ENCODE measurements around the gene POLR2J.
"Not testable (repeated sequence)": the region's sequence is repeated elsewhere in the genome, so short reads cannot be mapped to it uniquely, and the experiment has no call there.

Gene POLR2J

DNA sequence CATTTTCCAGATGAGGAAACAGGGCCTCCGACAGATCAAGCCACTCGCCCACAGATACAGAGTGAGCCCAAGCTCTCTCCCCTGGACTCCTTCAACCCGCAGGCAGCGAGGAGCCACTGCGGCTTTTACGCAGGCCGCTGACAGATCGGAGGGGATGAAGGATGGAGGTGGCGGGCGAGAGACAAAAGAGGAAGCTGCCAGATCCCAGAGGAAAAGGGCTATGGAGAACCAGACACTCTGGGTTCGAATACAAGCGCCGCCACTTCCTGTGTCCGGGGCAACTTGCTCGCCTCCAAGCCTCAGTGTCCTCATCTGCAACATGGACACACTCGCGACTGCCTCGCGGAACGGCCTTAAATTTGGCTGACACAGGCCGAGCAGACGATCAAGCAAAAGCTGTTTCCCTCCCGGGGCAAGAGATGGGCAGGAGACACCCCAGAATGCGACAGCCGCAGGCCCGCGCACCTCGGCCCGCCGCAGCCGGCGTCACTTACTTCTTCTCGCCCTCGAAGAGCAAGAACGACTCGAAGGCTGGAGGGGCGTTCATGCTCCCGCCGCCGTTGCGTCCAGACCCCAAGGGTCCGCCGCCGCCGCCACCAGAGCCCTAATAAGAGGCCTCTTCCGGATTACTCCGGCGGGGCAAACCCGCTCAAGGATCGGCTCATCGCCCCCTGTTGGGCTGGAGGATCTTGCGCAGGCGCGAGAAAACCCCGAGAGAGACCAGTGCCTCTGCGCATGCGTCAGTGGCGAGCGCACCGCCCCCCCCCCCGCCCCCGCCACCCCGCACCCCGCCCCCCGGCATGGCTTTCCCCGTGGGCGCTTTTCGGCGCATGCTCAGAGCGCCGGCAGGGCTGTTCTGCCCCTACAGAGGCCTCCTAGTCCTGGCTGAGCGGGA is at the start of gene POLR2J:
POLR2J (minus strand) TSS at position 609 of the 895 bp plus-strand sequence; CDS start at position 547, 62 bp downstream.
- DNase-seq (ENCODE audit: low read depth), result not testable (repeated sequence)
- H3K4me3 ChIP-seq (ENCODE audit: low read depth, low read length), result peak within 1 kb of the TSS; percentile 45
- TF ChIP-seq, protein P1, sequence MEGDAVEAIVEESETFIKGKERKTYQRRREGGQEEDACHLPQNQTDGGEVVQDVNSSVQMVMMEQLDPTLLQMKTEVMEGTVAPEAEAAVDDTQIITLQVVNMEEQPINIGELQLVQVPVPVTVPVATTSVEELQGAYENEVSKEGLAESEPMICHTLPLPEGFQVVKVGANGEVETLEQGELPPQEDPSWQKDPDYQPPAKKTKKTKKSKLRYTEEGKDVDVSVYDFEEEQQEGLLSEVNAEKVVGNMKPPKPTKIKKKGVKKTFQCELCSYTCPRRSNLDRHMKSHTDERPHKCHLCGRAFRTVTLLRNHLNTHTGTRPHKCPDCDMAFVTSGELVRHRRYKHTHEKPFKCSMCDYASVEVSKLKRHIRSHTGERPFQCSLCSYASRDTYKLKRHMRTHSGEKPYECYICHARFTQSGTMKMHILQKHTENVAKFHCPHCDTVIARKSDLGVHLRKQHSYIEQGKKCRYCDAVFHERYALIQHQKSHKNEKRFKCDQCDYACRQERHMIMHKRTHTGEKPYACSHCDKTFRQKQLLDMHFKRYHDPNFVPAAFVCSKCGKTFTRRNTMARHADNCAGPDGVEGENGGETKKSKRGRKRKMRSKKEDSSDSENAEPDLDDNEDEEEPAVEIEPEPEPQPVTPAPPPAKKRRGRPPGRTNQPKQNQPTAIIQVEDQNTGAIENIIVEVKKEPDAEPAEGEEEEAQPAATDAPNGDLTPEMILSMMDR (IDR thresholded peaks at IDR 0.05; ENCODE audit: control insufficient read depth, extremely low read depth, insufficient read depth), result peak; percentile 40

DNA sequence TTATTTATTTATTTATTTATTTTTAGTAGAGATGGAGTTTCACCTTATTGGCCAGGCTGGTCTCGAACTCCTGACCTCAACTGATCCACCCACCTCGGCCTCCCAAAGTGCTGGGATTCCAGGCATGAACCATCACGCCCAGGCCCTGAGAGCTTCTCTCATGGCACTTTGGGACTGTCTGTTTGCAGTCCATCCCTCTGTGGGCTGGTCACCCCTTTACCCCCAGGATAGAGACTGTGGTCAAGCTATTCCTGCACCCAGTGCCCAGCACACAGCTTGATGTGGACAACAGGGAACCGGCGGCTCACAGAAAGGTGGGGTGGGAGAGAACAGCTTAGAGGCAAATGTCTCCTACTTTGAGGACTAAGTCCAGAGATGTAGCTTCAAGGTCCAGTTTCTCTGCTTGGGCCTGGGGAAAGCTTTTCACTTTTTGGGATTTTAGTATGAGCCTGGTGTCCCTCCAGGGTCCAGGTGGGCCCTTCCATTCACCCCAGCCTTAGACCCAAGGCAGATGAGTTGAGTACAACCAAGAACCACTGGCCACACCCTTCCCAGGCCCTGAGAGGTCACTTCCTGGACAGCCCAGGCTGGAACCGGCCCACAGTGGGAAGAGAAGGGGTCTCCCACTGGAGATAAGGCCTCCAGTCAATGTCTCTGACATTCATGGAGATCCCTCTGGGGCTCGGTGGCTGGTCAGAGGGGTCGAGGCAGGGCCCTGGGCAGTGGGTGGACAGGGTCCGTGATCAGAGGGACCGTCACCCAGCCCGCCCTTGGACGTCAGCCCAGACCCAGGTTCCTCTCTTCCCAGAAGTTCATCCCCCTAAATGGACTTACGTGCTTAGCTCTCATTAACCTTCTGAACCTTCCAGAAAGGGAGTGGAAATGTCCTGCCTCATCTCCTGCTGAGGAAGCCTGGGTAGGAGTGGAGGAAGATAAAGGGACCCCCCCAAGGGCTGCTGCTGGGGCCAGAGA is 49.4 kb upstream of the POLR2J start:
- H3K4me3 ChIP-seq (ENCODE audit: low read depth, low read length); DNase-seq (ENCODE audit: low read depth): not testable (repeated sequence)

DNA sequence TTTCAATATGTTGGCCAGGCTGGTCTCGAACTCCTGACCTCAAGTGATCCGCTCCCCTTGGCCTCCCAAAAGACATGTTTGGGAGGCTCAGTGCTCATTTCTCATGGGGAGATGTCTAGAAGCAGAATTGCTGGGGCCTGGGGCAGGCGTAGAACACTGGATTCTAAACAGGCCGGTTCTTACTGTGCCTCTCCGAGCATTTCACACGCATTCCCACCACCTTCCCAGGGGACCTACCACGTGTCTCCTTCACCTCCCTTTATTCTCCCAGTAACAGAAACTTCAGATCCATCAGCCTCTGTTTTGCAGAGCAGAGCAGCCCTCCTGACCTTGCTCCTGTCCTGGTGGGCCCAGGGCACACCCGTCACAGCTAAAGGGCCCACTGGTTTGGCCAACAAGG is 48.5 kb upstream of the POLR2J start:
- H3K4me3 ChIP-seq (ENCODE audit: low read depth, low read length); DNase-seq (ENCODE audit: low read depth): not testable (repeated sequence)

DNA sequence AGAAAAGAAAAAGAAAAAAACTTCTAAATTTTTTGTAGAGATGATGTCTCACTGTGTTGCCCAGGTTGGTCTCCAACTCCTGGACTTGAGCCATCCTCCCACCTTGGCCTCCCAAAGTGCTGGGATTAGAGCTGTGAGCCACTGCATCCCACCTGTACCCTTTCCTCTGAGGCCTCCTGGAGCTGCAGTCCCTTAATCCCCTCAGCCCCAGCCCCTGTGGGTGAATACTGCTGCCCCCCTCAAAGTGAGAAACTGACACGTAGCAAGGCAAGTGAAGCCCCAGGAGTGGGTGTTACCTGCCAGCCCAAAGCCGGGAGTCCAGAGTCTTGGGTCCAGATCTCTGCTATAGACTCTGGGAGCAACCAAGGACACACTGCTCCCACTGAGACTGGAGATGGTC is 46.1 kb upstream of the POLR2J start:
- DNase-seq (ENCODE audit: low read depth); H3K4me3 ChIP-seq (ENCODE audit: low read depth, low read length): not testable (repeated sequence)

DNA sequence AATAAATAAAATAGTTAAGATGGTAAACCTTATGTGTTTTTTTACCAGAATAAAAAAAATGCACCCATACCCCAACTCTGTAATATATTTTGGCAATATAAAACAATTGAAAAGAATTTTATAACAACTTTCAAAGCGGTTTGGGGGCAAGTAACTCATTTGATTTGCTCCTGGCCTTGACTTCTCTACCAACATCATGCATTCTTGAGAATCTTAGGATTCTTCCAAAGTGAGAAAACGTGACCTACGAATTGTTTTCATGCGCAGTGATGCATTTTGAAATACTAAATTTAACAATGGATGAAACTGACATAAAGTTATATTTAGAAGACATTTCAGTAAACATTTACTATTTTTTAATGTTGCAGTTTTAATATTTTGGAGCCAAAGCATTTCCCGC is 42.1 kb upstream of the POLR2J start:
- not testable (repeated sequence) for DNase-seq (ENCODE audit: low read depth); H3K4me3 ChIP-seq (ENCODE audit: low read depth, low read length)

DNA sequence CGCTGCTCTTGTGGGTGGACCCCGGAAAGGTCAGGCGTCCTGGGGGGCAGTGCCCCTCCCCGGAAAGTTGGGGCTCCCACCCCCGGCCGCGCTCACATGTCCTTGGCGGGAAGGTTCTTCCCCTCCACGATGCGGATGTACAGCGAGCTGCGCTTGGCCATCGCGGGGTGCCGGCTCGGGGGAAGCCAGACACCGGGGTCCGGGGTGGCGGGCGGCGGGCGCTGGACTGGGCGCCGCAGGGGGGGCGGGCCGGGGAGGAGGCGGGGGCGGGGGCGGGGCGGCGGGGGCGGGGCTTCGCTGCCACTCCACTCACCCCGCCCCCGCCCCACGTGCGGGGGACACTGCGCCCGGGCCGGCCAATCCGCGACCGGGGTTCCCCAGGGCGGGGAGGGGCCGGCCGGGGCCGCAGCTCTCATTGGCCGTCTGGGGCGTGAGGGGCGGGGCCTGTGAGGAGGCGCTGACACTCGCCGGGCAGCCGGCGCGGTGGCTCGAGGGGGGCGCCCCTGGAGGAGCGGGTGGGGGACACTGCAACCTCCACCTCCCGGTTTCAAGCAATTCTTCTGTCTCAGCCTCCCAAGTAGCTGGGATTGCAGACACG is 38.9 kb upstream of the POLR2J start, which contains the start of gene RASA4B:
RASA4B (minus strand) TSS at position 228 of the 598 bp plus-strand sequence; CDS start at position 161, 67 bp downstream.
- not testable (repeated sequence) for DNase-seq (ENCODE audit: low read depth); H3K4me3 ChIP-seq (ENCODE audit: low read depth, low read length)

DNA sequence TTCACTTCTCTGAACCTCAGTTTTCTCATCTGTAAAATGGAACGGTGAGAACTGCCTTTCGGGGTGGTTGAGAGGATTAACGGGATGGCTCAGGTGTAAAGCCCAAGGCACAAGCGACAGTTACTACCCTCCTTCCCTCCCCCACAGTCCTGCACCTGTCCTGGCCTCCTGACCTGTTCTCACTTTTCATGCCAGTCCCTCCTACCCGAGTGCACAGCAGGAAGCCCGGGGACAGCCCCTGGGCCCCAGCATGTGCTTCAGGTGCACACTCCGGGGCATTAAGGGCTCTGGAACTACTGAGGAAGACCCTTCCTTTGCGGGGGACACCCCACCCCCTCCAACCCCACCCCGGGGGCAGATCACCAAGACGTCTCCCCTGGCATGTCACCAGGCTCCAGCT is 38.2 kb upstream of the POLR2J start:
- not testable (repeated sequence) for H3K4me3 ChIP-seq (ENCODE audit: low read depth, low read length)

DNA sequence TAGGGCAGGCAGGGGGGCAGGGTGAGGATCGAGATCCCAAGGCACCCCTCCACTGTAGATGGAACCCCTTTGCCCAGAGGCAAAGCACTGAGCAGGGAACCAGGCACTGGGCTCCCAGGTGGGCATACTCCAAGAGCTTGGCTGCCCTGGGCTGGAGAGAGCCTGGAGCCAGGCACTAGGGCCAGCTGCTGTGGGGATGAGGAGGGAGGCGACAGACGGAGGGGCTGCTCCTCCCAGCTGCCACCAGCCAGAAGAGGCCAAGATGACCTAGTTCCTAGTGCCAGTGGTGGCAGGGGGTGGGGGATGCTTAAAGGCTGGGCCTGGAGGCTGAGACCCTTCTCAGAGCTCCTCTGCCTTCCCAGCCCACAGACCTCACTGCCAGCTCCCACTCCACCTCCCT is 37.2 kb upstream of the POLR2J start:
- DNase-seq (ENCODE audit: low read depth); H3K4me3 ChIP-seq (ENCODE audit: low read depth, low read length): not testable (repeated sequence)

More for the DNA sequence above, 38.2 kb upstream of the POLR2J start:
- DNase-seq (ENCODE audit: low read depth), result not testable (repeated sequence)

DNA sequence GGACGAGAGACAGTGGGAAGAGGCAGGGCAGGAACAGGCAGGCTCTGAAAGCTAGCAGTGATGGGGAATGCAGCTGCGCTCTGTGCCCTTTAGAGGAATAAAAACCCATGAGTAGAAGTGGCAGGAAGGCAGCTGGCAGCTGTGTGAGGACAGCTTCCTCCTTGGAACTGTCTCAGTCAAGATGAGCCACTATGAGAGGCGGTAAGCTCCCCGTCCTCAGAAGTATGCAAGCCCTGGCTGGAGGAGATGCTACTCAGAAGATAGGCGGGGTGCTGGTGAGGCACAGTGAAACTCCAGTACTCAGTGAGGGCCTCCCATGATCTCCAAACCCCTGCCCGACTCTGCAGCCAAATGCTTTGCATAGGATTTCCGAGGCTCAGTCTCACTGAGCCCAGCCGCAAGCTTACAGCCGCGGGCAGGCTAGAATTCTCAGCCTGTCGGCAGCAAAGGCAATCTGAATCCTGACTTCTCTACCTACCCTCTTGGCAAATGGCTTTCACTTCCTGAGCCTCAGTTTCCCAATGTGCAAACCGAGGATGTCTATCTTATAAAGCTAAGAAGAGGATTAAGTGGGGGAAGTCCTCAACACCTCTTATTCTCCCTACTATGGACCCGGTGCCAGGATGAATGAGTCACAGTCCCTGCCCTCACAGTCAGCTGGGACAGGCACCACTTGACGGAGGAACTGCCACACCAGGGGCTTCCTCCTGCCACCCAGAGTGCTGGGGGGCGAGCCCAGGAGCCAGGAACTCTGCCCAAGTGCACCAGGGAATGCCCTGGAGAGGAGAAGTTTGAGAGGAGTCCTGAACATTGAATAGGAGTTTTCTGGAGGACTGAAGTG is 36.4 kb upstream of the POLR2J start:
- DNase-seq (ENCODE audit: low read depth); H3K4me3 ChIP-seq (ENCODE audit: low read depth, low read length): not testable (repeated sequence)

DNA sequence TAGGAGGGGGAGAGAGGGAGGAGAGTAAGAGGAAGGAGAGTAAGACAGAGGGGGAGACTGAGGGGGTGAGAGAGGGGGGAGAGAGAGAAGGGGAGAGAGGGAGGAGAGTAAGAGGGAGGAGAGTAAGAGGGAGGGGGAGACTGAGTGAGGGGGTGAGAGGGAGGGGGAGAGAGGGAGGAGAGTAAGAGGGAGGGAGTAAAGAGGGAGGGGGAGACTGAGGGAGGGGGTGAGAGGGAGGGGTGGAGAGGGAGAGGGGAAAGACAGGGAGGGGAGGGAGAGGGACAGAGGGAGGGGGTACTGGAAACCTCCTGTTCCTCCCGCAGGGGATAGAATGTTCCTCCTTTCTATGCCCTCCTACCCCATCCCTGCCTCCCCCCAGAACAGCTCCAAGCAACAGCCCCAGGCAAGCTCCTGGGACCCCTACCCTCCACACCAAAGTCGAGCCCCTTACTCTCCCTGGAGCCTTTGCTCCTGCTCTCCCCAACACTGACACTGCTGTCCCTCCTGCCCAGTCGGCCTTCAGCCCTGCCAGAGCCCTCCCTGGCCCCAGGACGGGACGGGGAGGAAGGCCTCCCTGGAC is 34.0 kb upstream of the POLR2J start:
- not testable (repeated sequence) for H3K4me3 ChIP-seq (ENCODE audit: low read depth, low read length)

DNA sequence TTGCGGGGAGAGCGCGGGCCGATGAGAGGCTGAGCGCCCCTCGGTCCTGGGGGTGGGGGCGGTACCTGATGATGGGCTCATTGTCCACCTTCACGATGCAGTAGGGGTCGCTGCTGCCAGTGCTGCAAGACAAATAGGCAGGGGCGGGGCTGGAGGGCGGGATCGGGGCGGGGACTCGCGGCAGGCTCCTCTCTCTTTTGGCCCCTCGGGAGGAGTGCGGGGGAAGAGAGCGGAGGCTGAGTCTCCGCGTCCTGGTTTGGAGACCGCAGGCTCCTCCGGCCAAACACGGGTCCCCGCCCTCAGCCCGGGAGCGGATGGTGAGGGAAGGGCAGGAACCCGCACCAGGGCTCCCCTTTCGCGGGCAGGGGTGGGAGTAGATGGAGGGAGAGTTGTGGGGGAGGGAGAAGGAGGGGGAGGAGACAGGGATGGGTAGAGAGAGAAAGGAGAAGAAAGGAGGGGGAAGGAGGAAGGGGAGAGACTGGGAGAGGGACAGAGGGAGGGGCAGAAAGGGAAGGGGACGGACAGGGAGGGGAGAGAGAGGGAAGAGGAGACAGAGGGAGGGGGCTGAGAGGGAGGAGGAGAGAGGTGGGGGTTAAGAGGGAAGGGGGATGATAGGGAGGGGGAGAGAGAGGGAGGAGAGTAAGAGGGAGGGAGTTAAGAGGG is 33.3 kb upstream of the POLR2J start:
- H3K4me3 ChIP-seq (ENCODE audit: low read depth, low read length); DNase-seq (ENCODE audit: low read depth): not testable (repeated sequence)

More for the DNA sequence above, 34.0 kb upstream of the POLR2J start:
- not testable (repeated sequence) for DNase-seq (ENCODE audit: low read depth)

DNA sequence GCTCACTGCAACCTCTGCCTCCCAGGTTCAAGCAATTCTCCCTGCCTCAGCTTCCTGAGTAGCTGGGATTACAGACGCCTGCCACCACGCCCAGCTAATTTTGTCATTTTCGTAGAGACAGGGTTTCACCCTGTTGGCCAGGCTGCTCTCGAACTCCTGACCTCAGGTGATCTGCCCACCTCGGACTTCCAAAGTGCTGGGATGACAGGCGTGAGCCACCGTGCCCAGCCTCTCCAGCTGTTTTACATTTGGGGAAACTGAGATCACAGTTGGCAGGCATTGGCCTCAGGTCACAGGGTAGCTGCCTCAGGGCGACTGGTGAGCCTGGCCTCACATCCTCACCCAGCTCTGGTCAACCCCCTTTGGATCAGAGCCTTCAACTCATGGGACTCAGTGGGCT is 31.9 kb upstream of the POLR2J start:
- DNase-seq (ENCODE audit: low read depth); H3K4me3 ChIP-seq (ENCODE audit: low read depth, low read length): not testable (repeated sequence)

DNA sequence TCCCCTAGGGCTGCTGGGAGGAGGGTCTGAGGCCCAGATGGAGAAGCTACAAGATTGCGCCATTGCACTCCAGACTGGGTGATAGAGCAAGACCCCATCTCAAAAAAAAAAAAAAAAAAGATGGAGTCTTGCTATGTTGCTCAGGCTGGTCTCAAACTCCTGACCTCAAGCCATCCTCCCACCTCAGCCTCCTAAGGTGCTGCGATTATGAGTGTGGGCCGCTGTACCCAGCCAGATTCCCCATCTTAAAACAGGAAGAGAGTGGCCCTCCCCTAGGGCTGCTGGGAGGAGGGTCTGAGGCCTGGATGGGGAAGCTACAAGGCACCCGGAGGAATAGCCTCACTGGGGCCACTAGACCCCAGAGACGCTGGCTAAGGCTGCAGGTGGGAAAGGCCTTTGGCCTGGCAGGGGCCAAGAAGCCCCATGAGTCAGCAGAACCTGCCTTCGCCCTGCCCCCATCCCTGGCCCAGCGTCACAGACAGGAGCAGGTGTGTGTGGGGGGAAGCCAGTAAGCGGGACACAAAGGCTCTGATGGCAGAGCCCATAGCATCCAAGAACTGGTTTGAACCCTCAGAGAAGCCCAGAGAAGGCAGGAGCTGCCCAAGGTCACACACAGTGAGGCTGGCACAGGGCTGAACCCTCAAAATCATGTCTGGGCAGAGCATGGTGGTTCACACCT is 28.8 kb upstream of the POLR2J start:
- DNase-seq (ENCODE audit: low read depth); H3K4me3 ChIP-seq (ENCODE audit: low read depth, low read length): not testable (repeated sequence)

DNA sequence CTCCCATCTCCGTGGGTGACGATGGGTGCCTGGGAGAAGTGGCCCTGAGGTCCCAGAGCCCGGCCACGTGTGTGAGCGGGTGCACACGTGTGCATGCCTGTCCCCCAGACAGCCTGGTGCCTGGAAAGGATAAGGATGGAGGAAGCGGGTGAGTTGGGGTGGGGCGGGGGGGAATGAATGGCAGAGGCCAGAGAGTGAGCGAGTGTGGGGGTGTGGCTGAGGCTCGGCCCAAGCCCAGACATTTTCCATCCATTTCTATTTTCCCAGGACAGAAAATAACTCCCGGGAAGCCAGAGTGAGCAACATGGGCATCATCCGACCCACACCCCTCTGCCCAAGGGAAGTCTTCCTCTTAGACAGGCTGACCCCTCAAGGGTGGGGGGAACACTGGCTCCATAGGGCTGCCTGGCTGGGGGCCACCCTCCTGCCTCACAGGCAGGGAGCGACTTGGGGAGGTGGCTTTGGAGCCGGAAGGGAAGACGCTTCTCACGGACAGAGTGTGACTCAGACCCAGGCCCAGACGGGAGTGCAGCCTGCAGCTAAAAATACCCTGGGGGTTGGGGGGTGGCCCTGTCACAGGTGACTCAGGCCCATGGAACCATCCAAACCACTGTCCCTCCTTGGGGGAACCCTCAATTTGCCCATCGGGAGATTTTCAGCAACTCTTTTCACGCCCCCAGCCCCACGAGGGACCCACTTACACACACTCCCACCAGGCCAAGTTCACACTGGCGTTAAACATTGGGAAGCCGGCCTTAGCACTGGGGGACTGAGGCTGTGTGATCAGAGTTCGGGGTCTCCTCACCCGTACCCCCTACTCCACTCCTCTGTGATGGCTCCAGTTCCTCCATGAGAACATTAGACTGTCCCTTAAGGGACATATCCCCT is 26.8 kb upstream of the POLR2J start:
- H3K4me3 ChIP-seq (ENCODE audit: low read depth, low read length); DNase-seq (ENCODE audit: low read depth): not testable (repeated sequence)

Data from LNCaP clone FGC (cell line).